WERI-Rb-1 (cell line): Measurements from ENCODE around the gene LITAF.
A peak's percentile ranks its signal among the peaks of the same experiment; 100 is the strongest.
"Not testable (repeated sequence)": the region's sequence is repeated elsewhere in the genome, so short reads cannot be mapped to it uniquely, and the experiment has no call there.

Experiments
- DNase-seq: peaks from one replicate; pipeline ENCODE4 v3.0.0-alpha.2; 2020
- H3K27ac ChIP-seq: fragments of 250-450 bp; sonication (Bioruptor Pico); 2 replicates; pipeline ENCODE4 v1.5.1; 2020; ENCODE audit warnings: mild to moderate bottlenecking, moderate library complexity
- H3K27me3 ChIP-seq: fragments of 250-450 bp; sonication (Bioruptor Pico); 2 replicates; pipeline ENCODE4 v1.5.1; 2021; ENCODE audit warnings: mild to moderate bottlenecking, low read depth, moderate library complexity; ENCODE audit not compliant: insufficient read depth, severe bottlenecking
- H3K36me3 ChIP-seq: fragments of 250-450 bp; sonication (Bioruptor Pico); 2 replicates; pipeline ENCODE4 v1.5.1; 2020; ENCODE audit warnings: mild to moderate bottlenecking, moderate library complexity
- H3K4me3 ChIP-seq: 2 replicates; pipeline ENCODE4 v1.5.1; 2011; ENCODE audit warnings: low read depth, mild to moderate bottlenecking, control low read depth, low read length
- H3K9me3 ChIP-seq: fragments of 250-450 bp; sonication (Bioruptor Pico); 2 replicates; pipeline ENCODE4 v1.5.1; 2021; ENCODE audit warnings: mild to moderate bottlenecking, moderate library complexity; ENCODE audit not compliant: severe bottlenecking
- TF ChIP-seq, protein P1 (sequence below): IDR thresholded peaks from 2 replicates; pipeline ENCODE4 v1.5.1; 2011; ENCODE audit warnings: low read depth, mild to moderate bottlenecking, control low read depth, inconsistent platforms, low read length

The LITAF gene

DNA sequence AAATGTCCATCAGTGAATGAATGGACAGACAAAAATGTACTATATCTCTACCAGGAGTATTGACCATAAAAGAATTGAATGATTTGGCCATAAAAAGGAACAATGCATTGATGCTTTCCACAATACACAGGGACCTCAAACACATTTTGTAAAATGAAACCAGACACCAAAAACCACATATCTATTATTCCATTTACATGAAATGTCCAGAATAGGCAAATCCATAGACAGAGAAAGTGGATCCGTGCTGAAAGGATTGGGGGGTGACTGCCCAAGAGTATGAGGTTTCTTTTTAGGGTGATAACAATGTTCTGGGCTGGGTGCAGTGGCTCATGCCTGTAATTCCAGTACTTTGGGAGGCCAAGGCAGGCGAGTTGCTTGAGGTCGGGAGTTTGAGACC lies 6.9 kb upstream of the LITAF start:
- Histone ChIP-seq H3K27me3 (no peaks in the 10 kb centered on the region), H3K4me3 (no peak overlapping the region), H3K9me3 (no peaks in the 10 kb centered on the region), H3K36me3 (no peaks in the 10 kb centered on the region), H3K27ac (no peak overlapping the region)
- DNase-seq = no peak
- TF ChIP-seq, protein P1, sequence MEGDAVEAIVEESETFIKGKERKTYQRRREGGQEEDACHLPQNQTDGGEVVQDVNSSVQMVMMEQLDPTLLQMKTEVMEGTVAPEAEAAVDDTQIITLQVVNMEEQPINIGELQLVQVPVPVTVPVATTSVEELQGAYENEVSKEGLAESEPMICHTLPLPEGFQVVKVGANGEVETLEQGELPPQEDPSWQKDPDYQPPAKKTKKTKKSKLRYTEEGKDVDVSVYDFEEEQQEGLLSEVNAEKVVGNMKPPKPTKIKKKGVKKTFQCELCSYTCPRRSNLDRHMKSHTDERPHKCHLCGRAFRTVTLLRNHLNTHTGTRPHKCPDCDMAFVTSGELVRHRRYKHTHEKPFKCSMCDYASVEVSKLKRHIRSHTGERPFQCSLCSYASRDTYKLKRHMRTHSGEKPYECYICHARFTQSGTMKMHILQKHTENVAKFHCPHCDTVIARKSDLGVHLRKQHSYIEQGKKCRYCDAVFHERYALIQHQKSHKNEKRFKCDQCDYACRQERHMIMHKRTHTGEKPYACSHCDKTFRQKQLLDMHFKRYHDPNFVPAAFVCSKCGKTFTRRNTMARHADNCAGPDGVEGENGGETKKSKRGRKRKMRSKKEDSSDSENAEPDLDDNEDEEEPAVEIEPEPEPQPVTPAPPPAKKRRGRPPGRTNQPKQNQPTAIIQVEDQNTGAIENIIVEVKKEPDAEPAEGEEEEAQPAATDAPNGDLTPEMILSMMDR = no peak

DNA sequence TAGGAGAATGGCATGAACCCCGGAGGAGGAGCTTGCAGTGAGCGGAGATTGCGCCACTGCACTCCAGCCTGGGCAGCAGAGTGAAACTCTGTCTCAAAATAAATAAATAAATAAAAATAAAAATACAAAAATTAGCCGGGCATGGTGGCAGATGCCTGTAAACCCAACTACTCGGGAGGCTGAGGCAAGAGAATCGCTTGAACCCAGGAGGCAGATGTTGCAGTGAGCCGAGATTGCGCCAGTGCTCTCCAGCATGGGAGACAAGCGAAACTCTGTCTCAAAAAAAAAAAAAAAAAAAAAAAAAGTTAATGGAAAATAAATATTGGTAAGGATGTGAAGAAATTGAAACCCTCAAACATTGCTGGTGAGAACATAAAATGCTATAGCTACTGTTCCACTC lies 6.4 kb upstream of the LITAF start:
- not testable (repeated sequence) for H3K9me3 ChIP-seq, H3K4me3 ChIP-seq, DNase-seq, H3K27me3 ChIP-seq, H3K36me3 ChIP-seq, H3K27ac ChIP-seq

DNA sequence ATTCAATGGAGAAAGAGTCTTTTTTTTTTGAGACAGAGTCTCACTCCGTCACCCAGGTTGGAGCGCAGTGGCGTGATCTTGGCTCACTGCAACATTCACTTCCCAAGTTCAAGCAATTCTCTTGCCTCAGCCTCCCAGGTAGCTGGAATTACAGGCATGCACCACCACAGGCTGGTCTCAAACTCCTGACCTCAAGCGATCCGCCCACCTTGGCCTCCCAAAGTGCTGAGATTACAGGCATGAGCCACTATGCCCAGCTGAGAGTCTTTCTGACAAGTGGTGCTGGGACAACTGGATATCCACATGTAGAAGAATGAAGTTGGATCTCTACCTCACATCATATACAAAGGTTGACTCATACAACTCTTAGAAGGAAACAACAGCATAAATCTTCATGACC lies 4.9 kb upstream of the LITAF start:
- H3K27ac ChIP-seq, H3K36me3 ChIP-seq, DNase-seq, H3K27me3 ChIP-seq, H3K4me3 ChIP-seq, H3K9me3 ChIP-seq: not testable (repeated sequence)

DNA sequence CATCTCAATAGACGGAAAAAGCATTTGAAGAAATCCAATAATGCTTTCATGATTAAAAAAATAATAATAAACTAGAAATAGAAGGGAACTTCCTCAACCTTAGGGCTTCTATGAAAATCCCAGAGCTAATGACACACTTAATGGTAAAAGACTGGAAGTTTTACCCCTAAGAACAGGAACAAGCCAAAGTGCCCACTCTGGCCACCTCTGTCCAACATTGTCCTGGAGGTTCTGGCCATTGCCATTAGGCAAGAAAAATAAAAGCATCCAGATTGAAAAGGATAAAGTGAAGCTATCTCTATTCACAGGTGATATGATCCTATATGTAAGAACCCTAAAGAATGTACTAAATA lies 2.5 kb upstream of the LITAF start:
- no peak for DNase-seq
- Histone ChIP-seq H3K36me3 (no peaks in the 10 kb centered on the region), H3K27ac (no peak overlapping the region), H3K27me3 (no peaks in the 10 kb centered on the region), H3K4me3 (no peak overlapping the region), H3K9me3 (no peaks in the 10 kb centered on the region)
- TF ChIP-seq, protein P1 = no peak

- Histone ChIP-seq H3K36me3 (no peaks in the 10 kb centered on the region), H3K9me3 (no peaks in the 10 kb centered on the region), H3K27ac (no peak overlapping the region), H3K27me3 (no peaks in the 10 kb centered on the region), H3K4me3 (no peak overlapping the region)
- TF ChIP-seq, protein P1 = no peak
- DNase-seq = no peak
These were observed 1.8 kb upstream of the LITAF start for GRCh38 chr16:11588321-11589197.

DNA sequence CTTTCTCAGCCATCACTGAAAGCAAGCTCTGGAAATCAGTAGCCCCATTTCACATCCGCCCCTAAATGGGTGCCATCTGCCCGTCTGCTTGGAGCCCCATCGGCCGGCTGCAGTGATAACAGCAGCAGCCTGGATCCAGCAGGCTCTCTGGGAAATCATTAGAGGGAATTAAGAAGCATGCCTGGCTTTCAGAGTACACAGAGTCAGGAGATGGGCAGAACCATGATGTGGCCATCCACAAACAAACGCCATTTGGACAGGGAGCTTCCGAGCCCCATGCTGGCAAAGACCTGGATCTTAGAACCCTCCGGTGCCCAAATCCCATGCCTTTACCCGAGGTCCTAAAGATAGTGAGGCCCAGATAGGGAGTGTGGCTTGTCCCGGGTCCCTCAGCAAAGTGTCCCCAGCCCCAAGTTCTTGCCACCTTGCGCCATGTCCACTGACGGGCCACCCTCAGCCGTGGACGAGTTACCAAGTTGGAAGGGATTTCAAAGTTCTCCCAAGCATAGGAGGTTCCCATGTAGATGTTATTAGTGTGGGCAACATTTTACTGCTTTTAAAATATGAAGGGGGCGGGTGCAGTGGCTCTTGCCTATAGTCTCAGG lies 1.0 kb upstream of the LITAF start:
- DNase-seq = peak; percentile 38
- Histone ChIP-seq H3K36me3 (no peaks in the 10 kb centered on the region), H3K27me3 (no peaks in the 10 kb centered on the region), H3K9me3 (no peaks in the 10 kb centered on the region), H3K4me3 (peak overlapping the region; percentile 58), H3K27ac (no peak overlapping the region)
- TF ChIP-seq, protein P1 = no peak
